ENCODE results near the gene LRRN4.
"Not testable (repeated sequence)": the region's sequence is repeated elsewhere in the genome, so short reads cannot be mapped to it uniquely, and the experiment has no call there.

LRRN4 gene

DNA sequence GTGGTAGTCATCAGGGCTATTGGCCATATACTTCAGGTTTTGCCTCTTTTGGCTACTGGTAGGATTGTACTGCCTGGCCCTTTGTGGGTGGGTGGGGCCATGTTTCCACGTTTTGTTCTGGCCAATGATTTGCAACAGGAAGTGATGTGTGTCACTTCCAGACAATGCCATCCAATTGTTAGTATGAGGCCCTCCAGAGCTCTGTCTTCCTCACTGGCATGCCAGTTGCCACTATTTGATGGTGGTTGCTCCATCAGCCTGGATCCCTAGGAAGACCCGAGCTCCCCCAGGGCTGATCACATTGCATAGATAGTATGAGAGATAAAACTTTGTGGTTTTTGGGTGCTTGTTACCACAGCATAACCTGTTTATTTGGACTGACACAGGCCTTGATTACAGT lies 7.7 kb upstream of the LRRN4 start:
- H3K27ac ChIP-seq = no peak overlapping the region
- no peak for DNase-seq (ENCODE audit: low read depth, low spot score)

DNA sequence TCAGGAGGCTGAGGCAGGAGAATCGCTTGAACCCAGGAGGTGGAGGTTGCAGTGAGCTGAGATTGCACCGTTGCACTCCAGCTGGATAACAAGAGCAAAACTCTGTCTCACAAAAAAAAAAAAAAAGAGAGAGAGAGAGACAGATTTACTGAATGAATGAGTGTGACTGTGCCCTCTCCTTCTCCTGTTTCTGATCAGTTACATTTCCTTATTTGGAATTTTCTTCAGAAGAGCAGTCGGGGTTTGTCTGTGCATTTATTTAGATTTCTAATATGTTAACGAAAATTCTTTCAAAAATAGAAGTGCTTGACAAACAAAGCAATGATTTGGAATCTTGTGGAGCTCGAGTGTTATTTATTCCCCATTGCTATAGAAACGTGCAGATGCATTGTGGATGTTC lies 6.4 kb upstream of the LRRN4 start:
- H3K27ac ChIP-seq = no peak overlapping the region
- DNase-seq (ENCODE audit: low read depth, low spot score) = no peak

DNA sequence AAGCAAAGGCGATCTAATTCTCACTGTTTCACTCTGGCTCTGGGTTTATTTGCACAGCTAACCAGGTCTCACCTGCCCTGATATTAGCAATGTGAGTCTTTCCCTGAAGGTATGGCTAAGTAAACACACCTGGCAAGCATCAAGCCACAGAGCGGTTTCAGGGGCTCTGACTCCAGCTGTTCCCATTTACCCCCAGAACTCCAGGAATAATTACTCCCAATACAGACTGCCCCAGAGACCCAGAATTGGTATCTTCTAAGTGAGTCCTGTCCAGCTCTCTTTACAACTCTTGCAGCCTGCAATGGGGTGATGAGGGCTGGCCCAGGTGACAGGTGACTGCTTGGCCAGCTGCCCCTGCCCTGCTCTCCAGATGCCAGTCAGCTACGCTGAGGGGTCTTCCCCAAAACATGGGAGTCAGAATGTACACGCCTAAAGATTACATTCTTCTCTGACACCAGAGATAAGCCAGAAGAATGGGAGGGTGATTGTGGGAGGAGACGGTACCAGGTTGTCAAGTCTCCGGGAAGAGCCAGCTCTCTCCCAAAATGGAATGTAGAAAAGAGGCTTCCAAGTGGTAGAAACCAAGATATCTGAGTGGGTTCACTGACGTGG lies 4.9 kb upstream of the LRRN4 start:
- H3K27ac ChIP-seq = no peak overlapping the region
- no peak for DNase-seq (ENCODE audit: low read depth, low spot score)

DNA sequence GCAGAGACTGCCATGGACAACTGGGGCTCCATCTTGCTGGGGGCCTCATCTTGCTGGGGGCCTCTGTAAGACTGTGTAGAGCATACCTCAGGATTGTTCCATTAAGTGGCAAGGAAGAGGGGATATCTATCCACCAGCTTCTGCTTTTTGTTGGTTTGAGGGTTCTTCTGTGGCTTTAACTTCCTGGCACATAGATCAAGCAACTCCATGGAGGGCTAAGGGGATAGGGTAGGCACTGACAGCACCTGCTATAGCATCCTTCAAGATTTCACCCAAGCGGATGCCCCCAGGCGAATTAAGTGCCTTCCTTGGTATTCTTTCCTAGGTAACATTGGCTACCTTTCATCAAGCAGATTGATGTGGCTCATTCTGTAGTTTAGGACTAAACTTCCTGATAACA lies 3.8 kb upstream of the LRRN4 start:
- H3K27ac ChIP-seq = no peak overlapping the region
- DNase-seq (ENCODE audit: low read depth, low spot score) = no peak

DNA sequence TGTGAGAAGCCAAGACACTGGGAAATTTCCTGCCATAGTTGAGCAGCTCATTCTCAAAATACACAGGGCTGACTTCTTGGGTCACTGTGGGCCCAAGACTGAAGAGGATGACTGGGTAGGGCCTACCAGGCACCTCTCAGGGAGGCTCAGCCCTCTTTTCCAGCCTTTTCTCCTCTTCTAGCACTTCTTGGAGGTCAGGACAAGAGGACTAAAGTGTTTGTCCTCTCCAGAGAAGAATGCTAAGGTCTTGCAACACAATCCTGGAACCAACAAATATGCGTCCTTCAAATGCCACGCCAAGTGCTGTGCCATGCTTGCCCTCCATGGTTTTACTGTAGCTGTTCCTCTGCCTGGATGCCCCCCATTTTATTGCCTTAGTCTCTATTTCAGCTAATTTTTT lies 3.3 kb upstream of the LRRN4 start:
- no peak for DNase-seq (ENCODE audit: low read depth, low spot score)
- no peak overlapping the region for H3K27ac ChIP-seq

DNA sequence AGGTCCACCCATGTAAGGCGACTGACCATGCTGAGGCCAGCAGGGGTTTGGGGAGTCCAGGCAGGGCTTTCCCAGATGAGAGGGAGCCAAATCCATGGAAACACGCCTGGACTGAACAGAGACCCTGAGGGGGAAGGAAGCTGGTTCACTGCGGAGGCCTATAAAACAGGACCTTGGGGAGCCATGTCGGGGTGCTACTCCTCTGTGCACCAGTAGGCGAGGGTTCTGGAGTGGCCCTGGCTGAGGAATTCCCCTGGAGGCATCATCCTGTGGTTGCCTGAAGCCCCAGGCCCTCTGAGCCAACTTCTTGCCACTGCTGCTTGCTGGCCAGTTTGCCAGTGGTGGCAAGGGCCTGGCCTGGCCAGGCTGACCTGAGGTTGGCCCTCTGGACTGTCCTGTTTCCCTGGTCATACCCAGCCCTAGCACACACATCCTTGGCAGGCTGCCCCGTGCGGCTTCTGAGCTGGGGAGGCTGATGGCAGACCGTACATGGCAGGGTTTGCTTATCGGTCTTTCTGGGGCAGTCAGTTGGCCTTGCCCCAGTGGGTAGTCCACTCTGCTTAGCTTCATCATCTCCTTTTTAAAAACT lies 2.2 kb upstream of the LRRN4 start:
- H3K27ac ChIP-seq = no peak overlapping the region
- no peak for DNase-seq (ENCODE audit: low read depth, low spot score)

DNA sequence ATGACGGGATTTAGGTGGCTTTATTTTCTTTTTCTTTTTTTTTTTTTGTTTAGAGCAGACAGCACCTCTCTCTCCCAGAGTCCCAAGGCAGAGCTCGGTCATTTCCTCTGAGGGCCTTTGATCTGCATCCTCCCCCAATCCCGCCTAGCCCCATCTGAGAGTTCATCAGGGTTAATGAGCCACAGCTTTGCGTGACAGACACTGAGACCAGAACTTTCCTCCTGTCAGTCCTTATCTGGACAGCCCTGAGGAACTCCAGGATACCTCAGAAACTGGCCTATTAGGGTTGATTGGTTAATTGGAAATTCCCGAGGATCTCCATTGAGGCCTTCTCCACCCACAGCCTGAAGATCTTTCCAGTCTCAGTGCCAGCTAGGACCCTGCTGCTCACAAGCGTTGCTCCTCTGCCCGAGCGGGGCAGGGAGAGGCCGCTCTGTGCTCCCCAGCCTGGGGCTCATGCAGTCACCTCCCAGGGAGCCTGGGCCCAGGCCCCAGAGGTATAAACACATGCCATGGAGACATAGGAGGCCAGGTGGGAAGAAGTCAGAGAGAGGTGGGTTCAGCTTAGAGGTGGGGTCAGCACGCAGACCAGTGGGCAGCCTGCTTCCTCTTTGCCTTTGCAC lies 1.4 kb upstream of the LRRN4 start:
- no peak for DNase-seq (ENCODE audit: low read depth, low spot score)
- H3K27ac ChIP-seq = no peak overlapping the region

DNA sequence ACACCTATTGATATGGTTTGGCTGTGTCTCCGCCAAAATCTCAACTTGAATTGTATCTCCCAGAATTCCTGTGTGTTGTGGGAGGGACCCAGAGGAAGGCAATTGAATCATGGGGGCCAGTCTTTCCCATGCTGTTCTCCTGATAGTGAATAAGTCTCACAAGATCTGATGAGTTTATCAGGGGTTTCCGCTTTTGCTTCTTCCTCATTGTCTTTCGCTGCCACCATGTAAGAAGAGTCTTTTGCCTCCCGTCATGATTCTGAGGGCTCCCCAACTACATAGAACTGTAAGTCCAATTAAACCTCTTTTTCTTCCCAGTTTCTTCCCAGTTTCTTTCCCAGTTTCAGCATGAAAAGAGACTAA lies 810 bp upstream of the LRRN4 start:
- DNase-seq (ENCODE audit: low read depth, low spot score); H3K27ac ChIP-seq: not testable (repeated sequence)

DNA sequence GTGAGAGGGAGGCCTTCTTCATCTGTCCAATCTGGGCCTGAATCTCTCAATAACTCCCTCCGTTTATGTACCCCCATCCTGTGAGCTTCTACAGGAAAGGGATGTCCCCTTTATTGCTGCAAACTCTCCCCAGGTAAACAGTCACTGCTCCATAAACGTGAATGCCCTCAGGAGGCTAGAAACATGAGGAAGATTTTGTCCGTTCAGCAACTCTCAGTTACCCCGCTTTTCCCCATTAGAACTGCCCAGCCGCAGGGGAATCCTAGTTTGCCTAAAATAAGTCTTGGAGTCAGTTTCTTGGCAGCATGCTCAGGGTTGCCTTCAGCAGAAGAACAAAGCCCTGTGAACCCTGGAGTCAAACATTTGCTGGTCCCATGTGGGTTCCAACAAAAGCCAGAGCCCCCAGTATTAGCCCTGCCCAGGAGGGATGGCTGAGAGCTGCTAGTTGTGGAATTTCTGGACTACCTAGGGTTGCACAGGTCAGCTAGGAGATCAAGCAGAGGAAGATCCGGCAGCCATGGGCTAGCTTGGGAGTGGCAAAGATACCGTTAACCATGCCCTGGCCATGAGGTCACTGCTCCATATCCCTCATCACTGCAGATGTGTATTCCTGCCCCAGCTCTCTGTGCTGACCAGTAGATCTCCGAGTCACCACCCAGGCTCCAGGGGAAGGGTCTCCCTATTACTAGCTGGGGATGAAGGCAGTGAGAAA lies 640 bp downstream of the LRRN4 start:
- no peak overlapping the region for H3K27ac ChIP-seq
- no peak for DNase-seq (ENCODE audit: low read depth, low spot score)

DNA sequence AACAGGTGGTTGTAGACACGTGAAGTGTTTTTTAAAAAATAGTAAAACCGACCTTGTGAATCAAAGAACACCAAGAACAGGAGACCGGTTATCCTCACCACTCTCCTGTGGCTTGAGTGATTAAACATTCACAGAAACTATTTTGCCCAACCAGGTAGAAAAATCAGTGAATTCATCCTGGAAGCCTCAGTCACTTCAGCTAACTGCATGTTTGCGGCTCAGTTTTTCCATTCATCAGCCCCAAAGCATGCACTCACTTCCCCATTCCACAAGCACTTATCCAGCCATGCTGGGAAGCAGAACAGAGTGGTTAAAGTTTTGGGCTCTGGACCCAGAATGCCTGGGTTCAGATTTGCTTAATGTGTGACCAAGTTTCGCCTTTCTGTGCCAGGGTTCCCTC lies 2.4 kb downstream of the LRRN4 start:
- no peak overlapping the region for H3K27ac ChIP-seq
- peak; percentile 22 for DNase-seq (ENCODE audit: low read depth, low spot score)

DNA sequence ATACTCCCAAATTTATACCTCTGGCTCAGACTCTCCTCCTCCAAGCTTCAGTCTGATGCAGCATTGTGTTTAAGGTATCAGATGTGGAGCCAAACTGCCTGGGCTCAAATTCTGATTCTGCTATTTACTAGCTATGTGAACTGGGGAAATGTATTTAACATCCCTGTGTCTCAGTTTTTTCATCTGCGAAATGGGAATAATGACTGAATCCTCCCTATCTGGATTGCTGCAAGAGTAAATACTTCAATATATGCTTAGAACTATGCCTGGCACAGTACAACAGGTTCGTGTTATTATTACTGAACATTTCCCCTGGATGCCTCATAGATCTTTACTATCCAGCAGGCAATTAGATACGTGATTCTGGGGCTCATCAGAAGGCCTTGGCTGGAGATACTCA lies 5.5 kb downstream of the LRRN4 start:
- DNase-seq (ENCODE audit: low read depth, low spot score) = no peak
- no peak overlapping the region for H3K27ac ChIP-seq

DNA sequence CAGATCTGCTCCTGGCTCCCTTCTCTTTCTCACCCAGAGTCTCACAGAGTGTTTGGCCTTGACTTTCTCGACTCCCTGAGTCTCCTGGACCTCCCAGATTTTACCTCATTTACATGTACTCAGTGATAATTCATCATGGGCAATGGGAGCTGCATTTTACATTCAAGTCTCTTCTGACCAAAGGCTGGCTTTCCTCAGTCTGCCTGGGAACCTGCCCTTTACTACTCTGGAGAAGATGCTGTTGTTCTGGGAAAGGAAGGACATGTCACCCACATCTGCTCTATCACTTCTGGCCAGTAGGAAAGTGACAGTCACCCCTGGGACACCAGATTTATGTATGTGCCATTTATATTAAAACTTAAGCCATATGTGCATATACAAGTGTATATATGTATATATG lies 7.4 kb downstream of the LRRN4 start:
- no peak for DNase-seq (ENCODE audit: low read depth, low spot score)
- no peak overlapping the region for H3K27ac ChIP-seq

DNA sequence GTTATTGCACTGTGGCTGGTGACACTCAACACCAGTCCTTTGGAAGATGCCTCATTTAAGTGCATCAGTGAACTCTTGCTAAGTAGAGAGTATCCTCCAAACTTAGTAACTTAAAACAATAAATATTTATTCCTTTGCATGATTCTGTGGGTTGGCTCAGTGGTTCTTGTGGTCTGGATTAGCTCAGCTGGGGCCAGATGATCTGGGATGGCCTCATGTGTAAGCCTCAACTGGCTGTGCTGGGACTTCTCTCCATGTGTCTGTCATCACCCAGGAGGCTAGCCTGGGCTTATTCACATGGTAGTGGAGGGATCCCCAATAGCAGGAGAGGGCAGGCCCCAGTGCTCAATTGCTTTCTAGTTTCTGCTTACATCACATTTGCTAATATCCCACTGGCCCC lies 8.3 kb downstream of the LRRN4 start:
- no peak overlapping the region for H3K27ac ChIP-seq
- no peak for DNase-seq (ENCODE audit: low read depth, low spot score)

DNA sequence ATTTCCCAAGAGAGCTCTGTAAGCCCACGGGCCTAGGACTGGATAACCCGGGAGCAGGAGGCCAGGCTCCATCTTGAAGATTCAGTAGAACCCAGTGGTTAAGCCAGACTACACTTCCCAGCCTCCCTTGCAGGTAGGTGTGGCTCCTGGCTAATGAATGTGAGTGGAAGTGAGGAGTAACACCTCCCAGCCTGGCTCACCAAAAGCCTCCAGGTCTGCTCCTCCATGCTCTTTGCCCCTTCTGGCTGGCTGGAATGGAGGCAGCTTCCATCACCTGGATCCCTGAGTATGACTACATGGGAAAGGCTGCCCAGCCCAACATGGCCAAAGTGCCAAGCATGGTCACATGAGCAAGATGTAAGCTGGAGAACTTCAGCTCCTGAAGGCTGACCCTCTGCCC lies 9.7 kb downstream of the LRRN4 start:
- no peak for DNase-seq (ENCODE audit: low read depth, low spot score)
- no peak overlapping the region for H3K27ac ChIP-seq

DNA sequence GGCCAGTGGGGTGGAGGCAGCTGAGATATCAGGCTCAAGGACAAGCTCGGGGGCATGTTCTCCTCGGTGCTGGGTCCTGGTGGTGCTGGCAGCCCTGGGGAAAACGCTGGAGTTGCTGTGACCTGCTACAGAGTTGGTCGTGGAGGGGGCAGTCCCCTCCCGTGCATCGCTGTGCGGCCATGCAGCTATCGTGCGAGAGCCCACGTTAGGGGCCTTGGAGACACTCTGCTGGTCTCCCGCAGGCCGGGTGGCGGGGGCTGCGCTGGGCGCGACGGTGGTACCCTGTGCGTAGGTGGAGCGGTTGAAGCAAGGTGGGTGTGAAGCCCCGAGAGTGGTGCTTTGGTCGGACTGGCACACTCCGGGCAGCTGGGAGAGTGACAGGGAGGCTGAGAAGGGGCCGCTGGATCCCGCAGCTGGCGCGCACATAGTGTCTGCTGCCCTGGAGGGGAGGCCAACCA lies 12.0 kb downstream of the LRRN4 start:
- DNase-seq (ENCODE audit: low read depth, low spot score) = no peak

DNA sequence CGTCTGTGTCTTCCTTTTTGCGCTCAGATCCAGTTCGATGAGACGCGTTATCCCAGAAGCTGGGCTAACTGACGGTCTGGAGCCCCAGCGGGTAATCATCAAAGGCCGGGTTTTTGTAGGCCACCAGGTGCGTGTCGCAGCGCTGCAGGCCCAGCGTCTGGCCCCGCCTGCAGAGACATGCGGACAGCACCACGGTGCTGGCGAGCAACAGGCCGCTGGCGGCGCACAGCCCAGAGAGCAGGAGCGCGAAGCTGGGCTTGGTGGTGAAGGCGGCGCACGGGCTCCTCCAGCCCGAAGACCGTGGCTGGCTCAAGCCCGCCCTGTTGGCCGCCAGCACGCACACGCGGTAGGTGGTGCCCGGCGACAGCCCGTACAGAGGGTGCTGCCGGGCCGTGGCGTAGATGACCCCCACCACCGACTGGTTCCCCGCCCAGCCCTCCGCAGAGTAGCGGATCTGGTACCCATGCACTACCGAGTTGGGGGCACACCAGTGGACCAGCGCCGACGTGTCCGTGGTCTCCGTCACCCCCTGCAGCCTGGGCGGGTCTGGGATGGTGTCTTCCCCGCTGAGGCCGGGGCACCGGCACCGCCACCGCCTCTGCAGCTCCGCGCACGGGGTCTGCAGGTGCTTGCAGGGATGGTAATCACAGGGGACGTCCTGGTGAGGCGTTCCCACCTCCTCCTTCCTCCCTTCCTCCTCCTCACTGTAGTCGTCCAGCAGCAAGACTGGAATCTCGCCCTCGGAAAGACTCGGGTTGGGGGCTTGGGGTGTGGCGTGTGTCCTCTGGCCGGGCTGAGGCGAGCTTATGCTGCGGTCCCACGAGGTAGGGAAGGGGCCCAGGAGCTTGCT lies 12.7 kb downstream of the LRRN4 start:
- no peak overlapping the region for H3K27ac ChIP-seq

More for the DNA sequence above, 12.0 kb downstream of the LRRN4 start:
- H3K27ac ChIP-seq = no peak overlapping the region

DNA sequence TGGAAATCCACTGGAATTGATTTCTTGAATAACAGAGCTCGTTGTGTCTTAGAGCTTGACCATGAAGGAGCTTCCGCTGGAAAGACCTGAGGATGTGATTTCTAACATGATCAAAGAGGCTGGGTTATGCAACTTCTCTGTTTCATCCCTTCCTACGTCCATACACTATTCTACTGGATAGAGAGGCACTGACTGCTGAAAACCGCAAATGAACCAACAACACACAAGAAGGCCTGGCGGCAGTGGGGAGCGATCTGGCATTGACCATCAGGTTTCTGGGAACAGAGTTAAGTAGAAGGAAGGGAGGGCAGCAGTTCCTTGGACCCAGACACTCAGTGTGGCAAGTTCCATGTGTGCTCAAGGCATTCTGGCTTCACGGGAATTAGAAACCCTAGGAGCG lies 13.3 kb downstream of the LRRN4 start:
- no peak for DNase-seq (ENCODE audit: low read depth, low spot score)
- no peak overlapping the region for H3K27ac ChIP-seq

More for the DNA sequence above, 12.7 kb downstream of the LRRN4 start:
- no peak for DNase-seq (ENCODE audit: low read depth, low spot score)

DNA sequence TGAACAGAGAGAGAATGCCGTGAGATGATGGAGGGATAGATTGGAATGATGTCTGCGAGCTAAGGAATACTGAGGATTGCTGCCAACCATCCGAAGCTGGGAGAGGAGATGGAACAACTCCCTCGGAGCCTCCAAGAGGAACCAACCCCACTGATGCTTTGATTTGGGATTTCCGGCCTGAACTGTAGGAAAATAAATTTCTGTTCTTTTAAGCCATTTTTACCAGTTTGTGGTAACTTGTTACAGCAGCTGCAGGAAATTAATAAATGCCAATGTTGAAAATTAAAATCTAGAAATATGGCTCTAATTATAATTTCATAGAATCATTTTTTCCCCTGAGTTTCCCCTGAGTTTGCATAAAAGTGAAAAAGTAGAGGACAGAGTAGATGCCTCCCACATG lies 14.1 kb downstream of the LRRN4 start:
- H3K27ac ChIP-seq = no peak overlapping the region
- DNase-seq (ENCODE audit: low read depth, low spot score) = no peak

DNA sequence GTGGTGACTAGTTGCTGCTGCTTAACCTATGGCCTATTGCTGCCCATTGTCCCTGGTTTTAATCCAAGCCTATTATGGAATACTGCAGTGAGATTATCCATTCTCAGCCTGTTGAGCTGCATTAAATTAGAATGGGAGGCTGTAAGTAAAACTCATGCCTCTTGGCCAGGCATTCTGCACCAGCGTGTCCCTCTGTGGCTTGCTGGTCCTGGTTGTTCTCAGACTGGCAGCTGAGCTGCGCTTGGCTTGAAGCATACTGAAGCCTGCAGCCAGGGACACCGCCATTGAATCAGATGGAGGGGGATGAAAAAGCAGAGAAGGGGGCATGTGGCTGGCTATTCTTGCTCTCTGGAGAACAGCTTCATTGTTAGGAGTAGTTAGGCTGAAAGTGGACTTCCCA lies 15.6 kb downstream of the LRRN4 start:
- H3K27ac ChIP-seq = no peak overlapping the region
- DNase-seq (ENCODE audit: low read depth, low spot score) = no peak

DNA sequence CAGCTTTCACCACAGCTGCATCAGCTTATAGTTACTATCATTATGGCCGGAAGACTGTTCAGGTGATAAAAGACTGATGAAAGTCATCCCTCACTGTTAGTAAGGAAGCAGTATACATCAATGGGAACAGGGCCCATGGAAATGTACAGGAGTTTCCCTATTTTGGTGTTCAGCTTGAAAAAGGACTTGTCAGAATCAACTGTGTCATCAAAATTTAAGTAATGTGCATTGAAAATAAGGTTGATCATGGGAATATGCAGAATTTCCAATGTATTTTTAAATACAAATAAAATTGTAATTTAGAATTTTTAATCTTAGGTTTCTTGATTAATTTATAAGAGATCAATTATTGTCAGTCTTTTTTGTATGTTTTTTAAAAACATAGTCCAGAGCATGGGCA lies 16.8 kb downstream of the LRRN4 start:
- no peak overlapping the region for H3K27ac ChIP-seq
- DNase-seq (ENCODE audit: low read depth, low spot score) = no peak

DNA sequence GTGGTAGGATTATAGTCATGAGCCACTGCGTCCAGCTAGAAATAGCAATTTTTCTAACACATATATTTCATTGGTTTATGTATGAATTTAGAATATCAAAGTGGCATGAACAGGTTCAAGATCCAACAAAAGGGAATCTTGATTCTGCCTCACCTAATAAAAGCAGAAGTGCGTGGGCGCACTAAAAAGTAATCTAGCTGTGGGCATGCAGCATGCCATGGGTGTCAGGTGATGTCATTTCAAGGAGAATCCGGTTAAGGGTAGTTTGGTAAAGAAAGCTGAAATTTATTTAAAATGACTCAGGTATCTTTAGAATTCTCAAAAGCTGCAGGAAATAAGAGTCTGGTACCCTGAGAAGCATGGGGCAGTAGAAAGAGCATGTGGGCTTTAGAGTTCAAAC lies 17.6 kb downstream of the LRRN4 start:
- H3K27ac ChIP-seq = no peak overlapping the region
- no peak for DNase-seq (ENCODE audit: low read depth, low spot score)
